ENCODE results near the gene ADGRD2.

ADGRD2 gene

DNA sequence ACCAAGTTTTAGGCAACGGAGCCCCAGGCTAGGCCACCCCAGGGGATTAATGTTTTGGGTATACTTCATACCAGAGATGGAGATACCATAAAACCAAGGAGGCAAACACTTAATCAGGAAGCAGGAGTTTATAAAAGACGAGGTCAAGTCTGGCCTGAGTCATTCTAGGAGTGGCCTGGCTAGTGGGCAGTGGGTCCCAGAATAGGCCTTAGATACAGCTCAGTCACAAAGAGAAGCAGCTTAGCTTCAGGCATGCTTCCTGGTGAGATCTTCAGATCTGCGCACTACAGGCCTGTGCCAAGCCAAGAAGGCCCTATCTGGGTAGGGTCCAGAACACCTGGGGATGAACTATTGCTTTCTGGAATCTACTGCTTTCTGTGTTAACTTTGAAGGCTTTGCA, 77.5 kb downstream of the ADGRD2 start:
- Histone ChIP-seq H3K36me3 (ENCODE audit: control insufficient read depth in 1 of 2, insufficient read depth in 2 of 2, low read depth in 1 of 2, low read length in 2 of 2) (no peaks in the 10 kb centered on the region), H2BK5ac (ENCODE audit: low read depth, low read length, poor library complexity, severe bottlenecking) (no peak overlapping the region), H4K8ac (ENCODE audit: low read length) (peak overlapping the region; percentile 32), H3K79me1 (replicated peaks; ENCODE audit: low read length, poor library complexity, severe bottlenecking) (no peaks in the 10 kb centered on the region), H3K27ac (ENCODE audit: low read length, poor library complexity, severe bottlenecking) (no peak overlapping the region), H2BK15ac (ENCODE audit: low read depth, poor library complexity, severe bottlenecking) (no peak overlapping the region), H2BK120ac (ENCODE audit: low read depth, low read length) (no peak overlapping the region), H3K4me2 (ENCODE audit: low read length, poor library complexity, severe bottlenecking) (no peak overlapping the region), H4K91ac (ENCODE audit: low read length) (no peak overlapping the region), H3K14ac (ENCODE audit: low read length in 2 of 2) (no peak overlapping the region), H3K4ac (ENCODE audit: low read depth in 1 of 2, low read length in 2 of 2) (peak overlapping the region in 1 of 2 experiments; percentile 46), H2AK5ac (ENCODE audit: low read length, severe bottlenecking) (no peak overlapping the region), H2AFZ (ENCODE audit: low read depth, low read length) (no peak overlapping the region), H3K4me3 (ENCODE audit: insufficient read depth in 1 of 2, low read depth in 1 of 2, low read length in 2 of 2) (no peak overlapping the region), H3K23ac (ENCODE audit: low read length in 2 of 2) (no peak overlapping the region), H3K27me3 (ENCODE audit: control insufficient read depth in 1 of 2, insufficient read depth in 1 of 2, low read length in 2 of 2) (no peaks in the 10 kb centered on the region), H3K9ac (ENCODE audit: low read length) (peak overlapping the region; percentile 20), H2BK12ac (ENCODE audit: low read length in 2 of 2) (no peak overlapping the region), H3K4me1 (ENCODE audit: control insufficient read depth, insufficient read depth, low read depth, low read length) (peaks cover 2% of the 10 kb centered on the region), H3K18ac (ENCODE audit: low read depth in 1 of 2, low read length in 2 of 2) (no peak overlapping the region), H3K9me3 (ENCODE audit: control insufficient read depth, low read length) (no peaks in the 10 kb centered on the region)
- DNase-seq: peak; percentile 60
- WGBS: 42% methylated on average over 3 of the region's 3 CpGs

Measured in mesenchymal stem cell (in vitro differentiated cells and primary cell).